ENCODE data around the gene CDH24. TPM values are rescaled to one million over a fixed set of nuclear protein-coding genes. Genes with fewer than 3 reads are reported as not detected.

The CDH24 gene
- total and polyA plus RNA-seq, 2 of the 8 experiments (the other 6 are each of a cell fraction or from before 2014, with no cell fraction given) = 18.1 to 27.6 TPM

DNA sequence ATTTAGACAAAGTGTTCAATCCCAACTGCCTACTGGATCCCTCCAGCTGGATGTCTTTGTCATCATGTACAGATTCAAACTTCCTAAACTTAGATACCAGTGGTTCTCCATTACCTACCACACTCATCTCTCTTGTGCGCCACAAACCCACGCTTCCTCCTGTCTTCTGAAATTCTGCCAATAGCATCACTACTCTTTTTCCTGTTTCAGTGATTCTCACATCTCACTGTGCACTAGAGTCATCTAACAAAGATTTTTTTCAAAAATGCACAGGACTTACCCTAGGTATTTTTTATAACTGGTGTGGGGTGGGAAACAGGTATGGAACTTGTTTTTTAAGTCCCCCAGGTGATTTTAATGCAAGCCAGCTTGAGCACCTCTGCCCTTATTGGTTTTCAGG, 28.5 kb downstream of the CDH24 start:
- Histone ChIP-seq H3K4me2 (ENCODE audit: insufficient read depth in 1 of 2, low read depth in 2 of 2, low read length in 2 of 2) (no peak overlapping the region), H2AFZ (ENCODE audit: low read length) (no peak overlapping the region), H2AK5ac (ENCODE audit: low read depth, low read length) (no peak overlapping the region), H4K91ac (replicated peaks; ENCODE audit: insufficient read length, low read length) (no peak overlapping the region), H4K20me1 (replicated peaks in 1 of 2; ENCODE audit: control insufficient read depth in 1 of 2, insufficient read depth in 2 of 2, low read length in 2 of 2) (peaks cover 4 to 6% of the 10 kb centered on the region in 2 experiments), H3K14ac (ENCODE audit: insufficient read length) (no peak overlapping the region), H4K8ac (ENCODE audit: extremely low read depth, insufficient read depth, low read length) (no peak overlapping the region), H3K79me2 (ENCODE audit: control insufficient read depth in 1 of 2, insufficient read depth in 2 of 2, low read length in 2 of 2) (peaks cover 0 to 22% of the 10 kb centered on the region in 2 experiments; a peak in 3 of 4 replicates), H3K36me3 (ENCODE audit: control insufficient read depth in 2 of 4, insufficient read depth in 4 of 4, low read length in 3 of 4) (peaks cover 8 to 61% (median 47%) of the 10 kb centered on the region in 4 experiments), H2BK20ac (ENCODE audit: low read length) (no peak overlapping the region), H3K9ac (replicated peaks in 1 of 4; ENCODE audit: extremely low read depth in 1 of 4, low read depth in 3 of 4, low read length in 3 of 4) (no peak overlapping the region), H3K9me3 (ENCODE audit: insufficient read depth in 2 of 2, low read depth in 1 of 2, low read length in 1 of 2) (no peaks in the 10 kb centered on the region), H3K27me3 (replicated peaks in 1 of 4; ENCODE audit: control insufficient read depth in 3 of 4, extremely low read depth in 1 of 4, insufficient read depth in 3 of 4, low read length in 3 of 4) (no peaks in the 10 kb centered on the region), H3K27ac (ENCODE audit: low read depth, low read length) (no peak overlapping the region), H3K79me1 (ENCODE audit: low read depth, low read length) (peaks cover 5% of the 10 kb centered on the region), H3K4ac (replicated peaks; ENCODE audit: insufficient read length, low read depth, low read length) (no peak overlapping the region), H3K18ac (ENCODE audit: extremely low read depth, low read length) (no peak overlapping the region), H3K4me3 (ENCODE audit: extremely low read depth in 1 of 4, insufficient read depth in 2 of 4, low read depth in 3 of 4, low read length in 4 of 4) (no peak overlapping the region), H2BK12ac (ENCODE audit: low read depth, low read length) (no peak overlapping the region), H3K23me2 (ENCODE audit: low read depth, low read length) (no peaks in the 10 kb centered on the region), H2BK120ac (replicated peaks; ENCODE audit: low read depth, low read length) (no peak overlapping the region), H4K5ac (ENCODE audit: insufficient read length, low read depth, low read length) (no peak overlapping the region), H3K4me1 (replicated peaks in 1 of 4; ENCODE audit: control insufficient read depth in 3 of 4, insufficient read depth in 4 of 4, low read length in 3 of 4) (peaks cover 0 to 5% (median 2%) of the 10 kb centered on the region in 4 experiments; a peak in 3 of 7 replicates), H2BK5ac (ENCODE audit: low read depth, low read length) (no peak overlapping the region), H3K56ac (replicated peaks; ENCODE audit: insufficient read length, low read depth, low read length) (no peak overlapping the region), H3K23ac (ENCODE audit: insufficient read length) (no peak overlapping the region), H2BK15ac (ENCODE audit: low read length) (no peak overlapping the region)
- POLR2A ChIA-PET (ENCODE audit: partially characterized antibody) = interaction anchor here (0.8 to 11.2 kb wide), 8 partner anchors 8 to 60 kb away, joined by 3 to 99 read pairs (median 6); partner anchors contain the start of gene PSMB11
- TF ChIP-seq TCF12 (IDR thresholded peaks at IDR 0.05; ENCODE audit: low read depth, low read length) (no peak), TBP (IDR thresholded peaks at IDR 0.05; ENCODE audit: low read depth, low read length) (no peak), ATF3 (IDR thresholded peaks at IDR 0.05; ENCODE audit: insufficient read depth, low read depth, low read length) (no peak), MAFK (IDR thresholded peaks at IDR 0.05; ENCODE audit: low read depth, low read length) (no peak), TAF7 (optimal IDR thresholded peaks at IDR 0.05; ENCODE audit: borderline replicate concordance, low read depth, low read length) (no peak), ASH2L (IDR thresholded peaks at IDR 0.05; ENCODE audit: low read length) (no peak), JUND (IDR thresholded peaks at IDR 0.05; ENCODE audit: low read length) (no peak), PHF8 (conservative IDR thresholded peaks at IDR 0.05; ENCODE audit: low read depth, low read length) (no peak), KDM4A (IDR thresholded peaks at IDR 0.05; ENCODE audit: low read depth, low read length, severe bottlenecking) (no peak)
- TF ChIP-seq, protein P1, sequence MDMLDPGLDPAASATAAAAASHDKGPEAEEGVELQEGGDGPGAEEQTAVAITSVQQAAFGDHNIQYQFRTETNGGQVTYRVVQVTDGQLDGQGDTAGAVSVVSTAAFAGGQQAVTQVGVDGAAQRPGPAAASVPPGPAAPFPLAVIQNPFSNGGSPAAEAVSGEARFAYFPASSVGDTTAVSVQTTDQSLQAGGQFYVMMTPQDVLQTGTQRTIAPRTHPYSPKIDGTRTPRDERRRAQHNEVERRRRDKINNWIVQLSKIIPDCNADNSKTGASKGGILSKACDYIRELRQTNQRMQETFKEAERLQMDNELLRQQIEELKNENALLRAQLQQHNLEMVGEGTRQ (IDR thresholded peaks at IDR 0.05; ENCODE audit: low read length) = no peak
- FAIRE-seq = no peak
- CTCF ChIA-PET (ENCODE audit: partially characterized antibody) = interaction anchor here (0.7 to 4.1 kb wide), 11 partner anchors 13 to 92 kb away, joined by 3 to 25 read pairs (median 4); partner anchors contain the start of gene PSMB11
- no peak for DNase-seq (ENCODE audit: low read depth in 1 of 2, low spot score in 2 of 2)
- 88% methylated on average over 2 of the region's 2 CpGs; no CpG with 5 or more reads in 1 of the 2 experiments for WGBS, 2 experiments (ENCODE audit: extremely low coverage in 1 of 2, insufficient coverage in 1 of 2, insufficient read length in 1 of 2, insufficient replicate concordance in 2 of 2, low coverage in 1 of 2, low lambda C conversion rate in 2 of 2, missing lambda C conversion rate in 1 of 2)

Data from H1 (cell line).